Iris pigment epithelial cell (primary cell): ENCODE measurements around the gene TARS1.

Source experiments
- DNase-seq: peaks from one replicate; pipeline ENCODE4 v3.0.0-alpha.2; 2011; ENCODE audit warnings: low read depth

Gene TARS1

DNA sequence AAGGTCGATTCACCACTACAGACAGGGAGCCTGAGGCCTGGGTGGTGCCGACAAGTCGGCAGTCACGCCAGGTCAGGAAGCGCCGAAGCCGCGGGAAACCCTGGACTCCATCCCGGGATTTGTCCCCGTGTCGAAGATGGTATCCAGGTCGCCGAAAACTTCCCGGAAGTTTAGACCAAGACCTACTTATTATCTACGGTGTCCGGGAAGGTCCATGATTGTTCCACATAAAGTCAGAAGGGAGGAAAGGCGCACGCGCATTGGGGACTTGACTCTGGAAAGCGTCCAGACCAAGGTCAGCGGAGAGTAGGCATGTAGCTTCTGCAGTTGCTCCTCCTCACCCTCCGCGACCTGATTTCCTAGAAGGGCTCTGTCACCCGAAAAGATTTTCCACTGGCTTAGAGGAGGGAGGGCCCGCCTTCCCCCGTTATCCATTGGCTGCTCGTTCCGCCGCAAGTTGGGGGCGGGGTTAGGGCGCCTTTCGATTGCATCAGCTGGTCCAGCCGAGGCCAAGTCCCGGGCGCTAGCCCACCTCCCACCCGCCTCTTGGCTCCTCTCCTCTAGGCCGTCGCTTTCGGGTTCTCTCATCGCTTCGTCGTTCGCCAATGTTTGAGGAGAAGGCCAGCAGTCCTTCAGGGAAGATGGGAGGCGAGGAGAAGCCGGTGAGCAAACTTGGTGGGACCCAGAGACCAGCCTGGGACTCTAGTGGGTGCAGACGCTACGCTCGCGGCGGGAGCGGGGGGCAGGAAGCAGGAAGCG lies at the start of gene TARS1:
Gene TARS1 (plus strand): TSS at position 484 of the 759 bp plus-strand sequence. CDS start 122 bp downstream, at position 606.
- peak; percentile 100 for DNase-seq

GRCh38 chr5:33398501-33398900 lies 42.3 kb upstream of the TARS1 start:
- peak; percentile 17 for DNase-seq

GRCh38 chr5:33400675-33401074 lies 40.1 kb upstream of the TARS1 start:
- DNase-seq: no peak

GRCh38 chr5:33401482-33402390 lies 39.0 kb upstream of the TARS1 start:
- DNase-seq: peak; percentile 47

DNA sequence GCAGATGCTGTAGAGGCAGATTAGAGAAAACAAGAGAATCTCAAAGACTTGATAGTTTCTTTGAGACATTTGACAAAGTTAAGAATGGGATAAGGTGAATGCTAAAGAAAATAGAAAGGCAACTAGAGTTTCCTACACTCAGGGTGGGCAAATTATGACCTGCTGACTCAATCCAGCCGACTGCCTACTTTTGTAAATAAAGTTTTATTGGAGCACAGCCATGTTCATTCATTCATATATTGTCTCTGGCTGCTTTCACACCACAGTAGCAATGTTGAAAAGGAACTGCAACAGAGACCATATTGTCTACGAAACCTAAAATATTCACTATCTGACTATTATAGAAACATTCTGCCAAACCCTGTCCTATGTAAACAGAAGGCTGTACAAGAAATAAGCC lies 37.6 kb upstream of the TARS1 start:
- DNase-seq: no peak

DNA sequence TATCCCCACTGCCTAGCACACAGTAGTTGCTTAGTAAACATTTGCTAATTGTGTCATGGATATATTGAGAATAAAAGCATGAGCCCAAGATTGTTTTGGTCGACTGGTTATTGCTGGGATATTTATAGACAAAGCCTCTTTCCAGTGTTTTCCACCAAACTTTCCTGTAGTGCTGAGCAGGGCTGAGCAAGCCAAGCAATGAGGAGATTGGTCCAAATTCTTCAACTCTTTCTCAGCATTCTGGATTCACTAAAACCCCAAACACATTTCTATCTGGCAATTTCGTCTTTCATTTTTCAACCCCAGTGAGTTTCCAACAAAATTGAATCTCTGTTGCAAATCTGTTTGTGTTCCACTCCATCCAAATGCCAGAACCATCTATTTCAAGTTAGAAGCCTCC lies 31.9 kb upstream of the TARS1 start:
- no peak for DNase-seq

GRCh38 chr5:33409435-33410170 lies 31.2 kb upstream of the TARS1 start:
- peak; percentile 67 for DNase-seq

DNA sequence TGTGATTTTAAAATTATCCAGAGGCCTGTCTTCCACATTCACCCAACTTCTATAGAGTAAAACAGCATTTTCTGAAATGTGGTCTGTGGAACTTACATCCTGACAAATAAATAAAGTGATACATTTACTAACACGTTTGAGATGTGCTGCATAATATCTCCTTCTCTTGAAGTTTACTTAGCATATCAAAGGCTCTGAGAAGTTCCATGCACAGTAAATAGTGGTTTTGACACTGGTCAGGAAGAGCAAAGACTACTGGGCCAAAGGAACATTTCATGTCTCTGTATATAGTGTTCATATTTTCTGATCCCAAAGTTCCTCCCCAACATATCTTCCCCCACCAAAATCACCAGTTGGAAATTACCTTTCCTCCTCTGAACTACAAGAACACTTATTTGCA lies 30.5 kb upstream of the TARS1 start:
- DNase-seq: no peak

- no peak for DNase-seq
Observed at GRCh38 chr5:33411498-33411897, 29.3 kb upstream of the TARS1 start.

GRCh38 chr5:33415811-33416354 lies 24.9 kb upstream of the TARS1 start:
- DNase-seq: no peak

DNA sequence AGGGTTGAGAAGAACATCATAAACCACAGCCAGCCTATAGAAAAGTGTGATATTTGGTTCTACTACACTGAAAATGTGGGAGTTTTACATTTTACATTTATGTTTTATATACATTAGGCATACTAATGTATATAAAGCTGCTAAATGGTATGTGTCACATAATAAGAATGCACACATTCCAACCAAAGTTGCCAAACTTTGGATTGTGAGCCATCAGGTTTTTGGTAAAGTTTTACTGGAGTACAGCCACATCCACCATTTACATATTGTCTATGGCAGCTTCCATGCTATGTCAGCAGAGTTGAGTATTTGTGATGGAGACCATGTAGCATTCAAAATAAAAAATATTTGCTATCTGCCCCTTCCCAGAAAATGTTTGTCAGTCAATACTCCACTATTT lies 23.1 kb upstream of the TARS1 start:
- no peak for DNase-seq

- no peak for DNase-seq
Observed at GRCh38 chr5:33420946-33421345, 19.8 kb upstream of the TARS1 start.

DNA sequence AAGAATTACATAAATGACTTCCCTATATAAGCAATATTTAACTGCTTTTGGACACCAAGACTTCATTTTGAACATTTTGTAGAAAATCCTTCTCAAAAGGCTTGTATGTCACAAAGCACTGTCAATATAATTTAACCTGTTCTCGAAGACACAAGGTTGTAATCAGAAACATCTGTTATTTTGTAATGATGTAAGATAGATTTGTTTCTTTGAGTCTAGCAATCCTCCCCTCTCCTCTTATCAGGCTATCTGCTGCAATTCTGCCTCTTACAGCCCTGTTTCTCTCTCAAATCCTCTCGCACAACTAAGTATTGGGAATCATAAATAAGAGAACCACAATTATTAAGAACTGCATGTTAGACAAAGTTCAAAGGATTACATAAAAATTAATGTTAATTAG lies 18.6 kb upstream of the TARS1 start:
- no peak for DNase-seq

DNA sequence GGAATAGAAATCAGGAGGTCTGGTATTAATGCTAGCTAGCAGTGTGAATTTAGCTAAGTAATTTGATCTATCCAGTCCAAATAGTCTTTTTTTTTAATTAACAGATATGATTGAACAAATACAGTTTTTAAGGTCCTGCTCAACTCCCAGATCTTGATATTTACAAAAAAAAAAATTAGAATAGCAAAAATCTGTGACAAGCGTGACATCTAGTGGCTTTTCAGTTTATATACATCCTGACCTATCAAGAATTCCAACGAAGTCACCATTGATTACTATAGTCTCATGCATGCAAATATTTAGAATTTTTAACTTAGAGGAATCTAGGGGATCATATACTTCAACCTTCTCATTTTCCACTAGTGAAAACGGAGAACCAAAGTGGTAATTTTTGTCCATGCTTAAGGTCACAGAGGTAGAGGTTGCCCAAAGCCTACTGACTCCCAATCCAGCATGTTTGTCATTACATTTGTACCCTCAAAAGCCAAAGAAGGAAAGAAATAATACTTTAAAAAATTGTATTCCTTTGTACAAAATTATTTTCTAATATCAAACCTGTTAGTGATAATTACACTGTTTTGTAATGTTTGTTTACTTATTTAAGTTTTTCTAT lies 17.6 kb upstream of the TARS1 start:
- DNase-seq: peak; percentile 57

- DNase-seq: no peak
Observed at GRCh38 chr5:33425314-33425713, 15.5 kb upstream of the TARS1 start.

GRCh38 chr5:33430983-33431382 lies 9.8 kb upstream of the TARS1 start:
- DNase-seq: no peak

GRCh38 chr5:33432656-33433055 lies 8.1 kb upstream of the TARS1 start:
- DNase-seq: no peak

- DNase-seq: peak; percentile 72
Observed at GRCh38 chr5:33433303-33434240, 7.2 kb upstream of the TARS1 start.

DNA sequence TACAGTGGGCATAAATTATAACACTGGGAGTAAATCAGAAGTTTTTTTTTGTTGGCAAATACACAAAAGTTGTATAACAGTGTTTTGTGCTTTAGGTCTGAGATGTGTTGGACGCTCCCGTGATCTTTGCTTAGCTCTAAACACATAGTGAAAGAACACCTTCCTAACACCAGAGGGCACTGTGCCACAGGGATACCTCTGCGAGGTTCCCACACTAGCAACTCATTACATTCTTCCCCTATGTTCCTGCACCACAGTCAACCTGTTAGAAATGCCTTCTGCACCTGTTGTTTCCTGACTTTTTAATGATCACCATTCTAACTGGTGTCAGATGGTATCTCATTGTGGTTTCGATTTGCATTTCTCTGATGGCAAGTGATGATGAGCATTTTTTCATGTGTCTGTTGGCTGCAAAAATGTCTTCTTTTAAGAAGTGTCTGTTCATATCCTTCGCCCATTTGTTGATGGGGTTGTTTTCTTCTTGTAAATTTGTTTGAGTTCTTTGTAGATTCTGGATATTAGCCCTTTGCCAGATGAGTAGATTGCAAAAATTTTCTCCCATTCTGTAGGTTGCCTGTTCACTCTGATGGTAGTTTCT lies 4.8 kb upstream of the TARS1 start:
- DNase-seq: peak; percentile 77

- DNase-seq: no peak
Observed at GRCh38 chr5:33438996-33439395, 1.8 kb upstream of the TARS1 start.
